K562 (cell line): Measurements from ENCODE around the gene ZNF239. TPM values are rescaled to one million over a fixed set of nuclear protein-coding genes. Genes with fewer than 3 reads are reported as not detected.

Source experiments
- ARNT ChIP-seq, 2 experiments: fragments of 450-650 bp; IDR thresholded peaks; 2 replicates each; pipeline ENCODE4 v1.6.1; 2016; ENCODE audit warnings: mild to moderate bottlenecking in 1 of 2
- HOXB6 ChIP-seq: fragments of 250-450 bp; sonication (Bioruptor Pico); IDR thresholded peaks from 2 replicates; pipeline ENCODE4 v1.5.1; 2022; ENCODE audit warnings: mild to moderate bottlenecking, borderline replicate concordance
- SP1 ChIP-seq: sonication (generic); formaldehyde crosslinking; IDR thresholded peaks from 2 replicates; pipeline ENCODE4 v1.8.1; 2022; ENCODE audit warnings: mild to moderate bottlenecking, missing genetic modification reagents
- TCF3 ChIP-seq: sonication (generic); formaldehyde crosslinking; IDR thresholded peaks from 2 replicates; pipeline ENCODE4 v1.4.0; 2020; ENCODE audit warnings: mild to moderate bottlenecking, missing genetic modification reagents
- ZNF318 ChIP-seq, 2 experiments: fragments of 450-650 bp; IDR thresholded peaks; 2 replicates each; pipeline ENCODE4 v1.6.1; 2016; ENCODE audit warnings: mild to moderate bottlenecking in 2 of 2, borderline replicate concordance in 1 of 2, low read depth in 1 of 2, moderate library complexity in 1 of 2
- ZNF589 ChIP-seq: fragments of 200-800 bp; sonication (Bioruptor generic); IDR thresholded peaks from 2 replicates; pipeline ENCODE4 v1.6.1; 2016; ENCODE audit warnings: low read depth, missing genetic modification characterization, missing compliant biosample characterization
- ZNF766 ChIP-seq: fragments of 200-800 bp; sonication (Bioruptor generic); conservative IDR thresholded peaks from 2 replicates; pipeline ENCODE4 v1.6.1; 2016; ENCODE audit warnings: missing genetic modification characterization, missing compliant biosample characterization
- polyA plus RNA-seq, 8 experiments: library from polyadenylated mRNA; depleted of rRNA in 4 of 8; stranded (reverse) in 5 of 8; unstranded in 3 of 8; fragments of >200 nt; fragmentation: Nextera tagmentation in 2 of 8; fragmentation: Illumina TruSeq in 1 of 8; extraction: Ambion mirVana in 2 of 8; extraction: Trizol in 1 of 8; gene quantifications; 2 replicates each; pipeline versions ENCODE4 v1.2.1 to v1.2.3, GENCODE V29; 2011 to 2014; ENCODE audit warnings: inconsistent platforms in 1 of 8, missing spikeins in 1 of 8
- total RNA-seq, 7 experiments: library from RNA; depleted of rRNA in 6 of 7; stranded (reverse); fragments of >200 nt in 6 of 7; fragmentation: Illumina TruSeq in 2 of 7; extraction: Trizol in 2 of 7; gene quantifications; 2 replicates each; pipeline versions ENCODE4 v1.2.1 to v1.2.3, GENCODE V29; 2011 to 2021; ENCODE audit warnings: low replicate concordance in 1 of 7
- TF ChIP-seq, protein P1 (sequence below), 2 experiments: fragments of 450-650 bp in 1 of 2; sonication (generic) in 1 of 2; formaldehyde crosslinking in 1 of 2; IDR thresholded peaks; 2 replicates each; pipeline versions ENCODE4 v1.7.1 to v1.9.0; 2016 to 2022; ENCODE audit warnings: inconsistent platforms in 1 of 2, mild to moderate bottlenecking in 1 of 2, missing genetic modification reagents in 1 of 2

The ZNF239 gene
- total and polyA plus RNA-seq, 9 of the 15 experiments (the other 6 are each of a cell fraction or from before 2014, with no cell fraction given) = 13.7 to 26.7 (median 23.4) TPM

DNA sequence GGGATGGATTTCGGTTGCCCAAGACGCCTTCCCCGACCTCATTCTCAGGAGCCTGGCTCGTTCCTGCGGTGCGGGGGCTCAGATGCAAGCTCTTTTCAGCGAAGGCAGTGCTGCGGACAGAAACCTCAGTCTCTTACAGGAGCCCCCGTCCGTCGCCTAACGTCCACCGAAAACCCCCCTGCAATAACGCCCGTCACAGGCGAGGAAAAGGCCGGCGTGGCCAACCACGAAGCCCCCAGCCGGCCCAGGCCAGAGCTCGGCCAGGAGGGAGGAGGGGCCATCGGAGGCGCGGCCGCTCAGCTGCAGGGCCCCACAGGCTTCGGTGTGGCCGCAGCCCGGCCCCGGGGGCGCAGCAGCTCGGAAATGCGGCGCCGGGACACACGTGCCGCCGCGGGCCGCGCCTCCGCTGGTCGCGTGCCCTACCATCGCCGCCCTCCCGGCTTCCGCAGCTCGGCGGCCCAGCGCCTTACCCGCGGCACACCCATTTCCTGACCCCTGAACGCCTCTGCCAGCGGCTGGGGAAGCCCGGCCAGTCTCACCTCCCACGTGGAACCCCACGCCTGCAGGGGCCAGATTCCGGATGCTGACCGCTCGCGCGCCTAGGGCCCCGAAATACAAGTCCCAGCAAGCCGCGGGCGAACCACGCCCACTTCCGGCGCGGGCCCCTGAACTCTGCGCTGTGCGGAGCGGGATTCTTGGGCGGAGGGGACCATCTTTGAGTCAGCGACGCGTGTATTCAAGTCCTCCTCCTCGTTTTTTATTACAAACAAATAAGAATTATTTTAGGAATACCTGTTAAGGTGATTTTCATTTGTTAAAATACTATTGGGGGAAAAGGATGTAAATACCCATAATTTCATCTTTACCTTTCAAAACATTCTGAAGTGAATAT lies at the start of gene ZNF239 (continued):
- TF ChIP-seq ZNF318 (IDR thresholded peaks at IDR 0.05; ENCODE audit: borderline replicate concordance in 1 of 2, low read depth in 1 of 2) (no peak), ZNF766 (peak; percentile 81; the same call in 1 of the 2 replicates), SP1 (CRISPR knock-in tag) (peak; percentile 98), HOXB6 (CRISPR knock-in tag) (no peak), ARNT (IDR thresholded peaks at IDR 0.05) (peak in 1 of 2 experiments; percentile 27; a peak in 1 of 4 replicates), ZNF589 (no peak), TCF3 (CRISPR knock-in tag) (peak; percentile 30; the same call in 1 of the 2 replicates)
- TF ChIP-seq, protein P1, sequence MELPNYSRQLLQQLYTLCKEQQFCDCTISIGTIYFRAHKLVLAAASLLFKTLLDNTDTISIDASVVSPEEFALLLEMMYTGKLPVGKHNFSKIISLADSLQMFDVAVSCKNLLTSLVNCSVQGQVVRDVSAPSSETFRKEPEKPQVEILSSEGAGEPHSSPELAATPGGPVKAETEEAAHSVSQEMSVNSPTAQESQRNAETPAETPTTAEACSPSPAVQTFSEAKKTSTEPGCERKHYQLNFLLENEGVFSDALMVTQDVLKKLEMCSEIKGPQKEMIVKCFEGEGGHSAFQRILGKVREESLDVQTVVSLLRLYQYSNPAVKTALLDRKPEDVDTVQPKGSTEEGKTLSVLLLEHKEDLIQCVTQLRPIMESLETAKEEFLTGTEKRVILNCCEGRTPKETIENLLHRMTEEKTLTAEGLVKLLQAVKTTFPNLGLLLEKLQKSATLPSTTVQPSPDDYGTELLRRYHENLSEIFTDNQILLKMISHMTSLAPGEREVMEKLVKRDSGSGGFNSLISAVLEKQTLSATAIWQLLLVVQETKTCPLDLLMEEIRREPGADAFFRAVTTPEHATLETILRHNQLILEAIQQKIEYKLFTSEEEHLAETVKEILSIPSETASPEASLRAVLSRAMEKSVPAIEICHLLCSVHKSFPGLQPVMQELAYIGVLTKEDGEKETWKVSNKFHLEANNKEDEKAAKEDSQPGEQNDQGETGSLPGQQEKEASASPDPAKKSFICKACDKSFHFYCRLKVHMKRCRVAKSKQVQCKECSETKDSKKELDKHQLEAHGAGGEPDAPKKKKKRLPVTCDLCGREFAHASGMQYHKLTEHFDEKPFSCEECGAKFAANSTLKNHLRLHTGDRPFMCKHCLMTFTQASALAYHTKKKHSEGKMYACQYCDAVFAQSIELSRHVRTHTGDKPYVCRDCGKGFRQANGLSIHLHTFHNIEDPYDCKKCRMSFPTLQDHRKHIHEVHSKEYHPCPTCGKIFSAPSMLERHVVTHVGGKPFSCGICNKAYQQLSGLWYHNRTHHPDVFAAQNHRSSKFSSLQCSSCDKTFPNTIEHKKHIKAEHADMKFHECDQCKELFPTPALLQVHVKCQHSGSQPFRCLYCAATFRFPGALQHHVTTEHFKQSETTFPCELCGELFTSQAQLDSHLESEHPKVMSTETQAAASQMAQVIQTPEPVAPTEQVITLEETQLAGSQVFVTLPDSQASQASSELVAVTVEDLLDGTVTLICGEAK (IDR thresholded peaks at IDR 0.05) = peak; percentile 96
- TF ChIP-seq, protein P1 (CRISPR knock-in tag; IDR thresholded peaks at IDR 0.05) = peak; percentile 42; the same call in 1 of the 2 replicates
